D721Med (cell line): ENCODE data around the gene IGSF9.

ENCODE experiments used
- DNase-seq: peaks from one replicate; pipeline ENCODE4 v3.0.0; 2011; ENCODE audit warnings: low spot score; ENCODE audit not compliant: insufficient read length
- FAIRE-seq: peaks from 2 replicates; lab custom pipeline; 2011; peaks lifted over from hg19 to GRCh38; lab: Jason Lieb, UNC
- TF ChIP-seq, protein P1 (sequence below): IDR thresholded peaks from 2 replicates; pipeline ENCODE4 v1.5.1; 2012; ENCODE audit warnings: mild to moderate bottlenecking, control low read depth; ENCODE audit not compliant: insufficient read depth; ENCODE audit errors: missing control alignments

The IGSF9 gene

DNA sequence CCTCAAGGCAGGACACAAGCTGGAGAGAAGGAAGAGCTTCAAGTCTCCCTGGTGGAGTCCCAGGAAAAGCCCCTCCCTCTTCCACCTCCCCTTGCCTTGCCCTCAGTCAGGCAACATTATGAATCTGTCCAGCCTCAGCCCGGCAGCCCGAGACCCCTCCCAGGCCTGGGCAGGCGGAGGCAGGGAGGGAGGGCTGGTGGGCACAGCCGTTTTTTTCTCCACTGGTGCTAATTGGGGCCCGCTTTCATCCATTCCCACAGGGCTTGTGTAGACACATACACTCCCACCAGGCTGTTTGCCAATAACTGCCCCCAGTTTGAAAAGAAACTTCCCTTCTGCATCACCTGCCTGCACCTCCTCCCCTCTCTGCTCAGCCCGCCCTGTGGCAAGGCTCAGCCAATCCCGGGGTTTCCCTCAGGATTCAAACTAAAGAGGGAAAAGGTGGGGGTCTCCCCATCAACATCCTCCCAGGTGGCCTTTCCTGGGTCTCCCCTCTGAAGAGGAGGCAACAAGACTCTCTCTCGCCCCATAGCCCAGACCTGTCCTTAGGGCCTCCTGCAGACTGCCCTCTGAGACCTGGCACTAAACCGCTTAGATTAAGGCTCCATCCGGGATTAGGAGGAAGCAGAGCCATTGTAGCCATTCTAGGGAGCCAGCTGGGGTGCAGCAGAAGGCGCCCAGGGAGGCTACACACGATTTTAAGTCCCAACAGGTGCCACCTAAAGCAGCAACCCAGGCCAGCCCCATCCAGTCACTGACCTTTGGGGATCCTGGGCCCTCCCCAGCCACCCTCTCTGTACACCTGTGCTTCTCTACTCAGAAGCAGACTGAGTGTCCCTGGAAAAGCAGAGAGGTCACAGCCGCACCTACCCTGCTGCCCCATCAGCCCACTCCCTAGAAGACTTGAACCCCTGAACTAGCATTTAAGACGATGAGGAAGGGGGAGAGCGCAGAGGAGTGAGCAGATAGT lies 3.5 kb downstream of the IGSF9 start:
- FAIRE-seq (peak; percentile 91), DNase-seq (peak; percentile 95)
- TF ChIP-seq, protein P1, sequence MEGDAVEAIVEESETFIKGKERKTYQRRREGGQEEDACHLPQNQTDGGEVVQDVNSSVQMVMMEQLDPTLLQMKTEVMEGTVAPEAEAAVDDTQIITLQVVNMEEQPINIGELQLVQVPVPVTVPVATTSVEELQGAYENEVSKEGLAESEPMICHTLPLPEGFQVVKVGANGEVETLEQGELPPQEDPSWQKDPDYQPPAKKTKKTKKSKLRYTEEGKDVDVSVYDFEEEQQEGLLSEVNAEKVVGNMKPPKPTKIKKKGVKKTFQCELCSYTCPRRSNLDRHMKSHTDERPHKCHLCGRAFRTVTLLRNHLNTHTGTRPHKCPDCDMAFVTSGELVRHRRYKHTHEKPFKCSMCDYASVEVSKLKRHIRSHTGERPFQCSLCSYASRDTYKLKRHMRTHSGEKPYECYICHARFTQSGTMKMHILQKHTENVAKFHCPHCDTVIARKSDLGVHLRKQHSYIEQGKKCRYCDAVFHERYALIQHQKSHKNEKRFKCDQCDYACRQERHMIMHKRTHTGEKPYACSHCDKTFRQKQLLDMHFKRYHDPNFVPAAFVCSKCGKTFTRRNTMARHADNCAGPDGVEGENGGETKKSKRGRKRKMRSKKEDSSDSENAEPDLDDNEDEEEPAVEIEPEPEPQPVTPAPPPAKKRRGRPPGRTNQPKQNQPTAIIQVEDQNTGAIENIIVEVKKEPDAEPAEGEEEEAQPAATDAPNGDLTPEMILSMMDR, result no peak

DNA sequence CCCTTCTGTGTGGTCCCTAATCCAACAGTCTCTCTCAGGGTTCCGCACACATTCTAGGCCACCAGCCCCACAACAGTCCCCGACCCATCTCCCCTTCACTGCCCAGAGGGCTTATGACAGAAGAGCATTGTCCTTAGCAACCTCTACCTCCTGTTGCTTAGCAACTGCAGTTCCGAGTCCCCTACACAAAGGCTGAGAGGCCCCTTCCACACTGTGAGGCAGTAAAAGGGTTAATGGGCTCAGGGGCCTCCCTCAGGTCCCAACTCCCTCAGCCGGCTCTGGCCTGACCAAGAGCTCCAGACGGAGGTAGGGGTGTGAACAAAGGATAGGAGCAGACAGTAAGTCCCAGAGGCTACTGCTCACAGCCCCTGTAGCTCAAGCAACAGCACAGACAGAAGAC lies 4.3 kb downstream of the IGSF9 start:
- FAIRE-seq (no peak), DNase-seq (peak; percentile 27)
- TF ChIP-seq, protein P1, result no peak

DNA sequence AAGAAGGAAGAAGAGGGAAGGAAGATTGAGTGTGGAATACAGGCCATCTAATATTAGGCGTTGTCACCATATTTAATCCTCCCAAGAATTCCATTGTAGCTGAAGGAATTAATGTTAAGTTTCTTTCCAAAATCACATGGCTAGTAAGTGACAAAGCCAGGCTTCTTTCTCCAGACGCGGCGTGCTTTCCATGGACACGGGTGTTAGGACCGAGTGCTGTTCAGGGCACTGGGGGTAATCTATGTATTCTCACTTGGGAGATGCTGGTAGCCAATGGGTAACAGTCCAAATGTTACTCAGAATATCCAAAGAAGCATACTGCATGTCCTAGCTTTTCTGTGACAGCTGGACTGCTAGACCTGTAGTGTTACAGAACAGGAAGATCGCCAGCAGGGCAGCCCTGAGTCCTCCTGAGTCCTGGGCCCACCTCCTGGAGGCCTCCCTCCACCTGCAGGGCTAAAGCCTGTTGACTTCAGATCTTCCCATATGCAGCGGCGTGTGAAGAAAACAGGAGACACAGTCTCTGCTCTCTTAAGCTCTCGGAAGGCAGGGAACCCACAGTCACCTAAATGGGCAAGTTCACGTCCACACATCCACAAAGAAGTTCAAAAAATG lies 5.3 kb downstream of the IGSF9 start:
- no peak for DNase-seq
- peak; percentile 48 for FAIRE-seq
- TF ChIP-seq, protein P1, result no peak

DNA sequence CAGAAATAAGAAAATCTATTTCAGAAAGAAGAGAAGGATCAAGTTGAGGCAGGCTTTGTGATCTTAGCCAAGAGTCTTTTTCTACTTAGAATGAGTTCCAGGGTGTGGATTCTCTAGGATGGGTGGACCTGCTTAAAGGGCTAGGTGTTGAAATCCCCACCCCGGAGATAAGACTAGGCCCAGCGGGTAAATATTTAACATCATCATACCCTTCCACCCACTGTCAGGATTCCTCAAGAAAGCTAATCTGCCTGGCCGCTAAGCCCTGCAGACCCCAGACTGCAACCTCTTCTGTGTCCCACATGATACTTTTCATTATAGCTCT lies 5.8 kb downstream of the IGSF9 start:
- TF ChIP-seq, protein P1, result no peak
- FAIRE-seq (no peak), DNase-seq (no peak)

DNA sequence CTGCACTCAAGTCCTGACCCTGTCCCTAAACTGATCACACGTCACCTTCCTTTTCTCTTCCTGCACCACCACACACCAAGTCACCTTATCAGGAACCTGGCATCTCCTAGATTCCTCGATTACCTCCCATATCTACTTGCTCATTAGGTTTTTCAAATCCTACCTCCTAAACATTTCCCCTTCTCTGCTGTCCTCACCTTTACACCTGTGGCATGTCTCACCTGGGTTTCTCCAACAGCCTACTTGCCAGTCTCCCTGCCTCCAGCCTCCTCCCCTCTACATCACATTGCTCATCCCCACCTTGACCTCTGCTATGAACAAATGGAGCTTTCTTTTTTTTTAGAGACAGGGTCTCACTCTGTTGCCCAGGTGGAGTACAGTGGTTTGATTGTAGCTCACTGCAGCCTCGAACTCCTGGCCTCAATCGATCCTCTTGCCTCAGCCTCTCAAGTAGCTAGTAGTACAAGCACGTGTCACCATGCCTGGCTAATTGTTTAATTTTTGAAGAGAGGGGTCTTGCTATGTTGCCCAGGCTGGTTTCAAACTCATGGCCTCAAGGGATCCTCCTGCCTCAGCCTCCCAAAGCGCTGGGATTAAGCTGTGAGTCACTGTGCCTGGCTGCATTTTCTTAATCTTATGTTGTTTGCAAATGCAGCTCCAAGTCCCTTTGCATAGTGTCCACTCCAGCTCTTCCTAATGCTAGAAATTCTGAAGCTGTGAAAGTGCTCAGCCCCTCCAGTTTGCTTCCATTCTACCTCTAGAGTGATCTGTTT lies 6.3 kb downstream of the IGSF9 start:
- DNase-seq, result no peak
- TF ChIP-seq, protein P1, result no peak
- peak; percentile 85 for FAIRE-seq

DNA sequence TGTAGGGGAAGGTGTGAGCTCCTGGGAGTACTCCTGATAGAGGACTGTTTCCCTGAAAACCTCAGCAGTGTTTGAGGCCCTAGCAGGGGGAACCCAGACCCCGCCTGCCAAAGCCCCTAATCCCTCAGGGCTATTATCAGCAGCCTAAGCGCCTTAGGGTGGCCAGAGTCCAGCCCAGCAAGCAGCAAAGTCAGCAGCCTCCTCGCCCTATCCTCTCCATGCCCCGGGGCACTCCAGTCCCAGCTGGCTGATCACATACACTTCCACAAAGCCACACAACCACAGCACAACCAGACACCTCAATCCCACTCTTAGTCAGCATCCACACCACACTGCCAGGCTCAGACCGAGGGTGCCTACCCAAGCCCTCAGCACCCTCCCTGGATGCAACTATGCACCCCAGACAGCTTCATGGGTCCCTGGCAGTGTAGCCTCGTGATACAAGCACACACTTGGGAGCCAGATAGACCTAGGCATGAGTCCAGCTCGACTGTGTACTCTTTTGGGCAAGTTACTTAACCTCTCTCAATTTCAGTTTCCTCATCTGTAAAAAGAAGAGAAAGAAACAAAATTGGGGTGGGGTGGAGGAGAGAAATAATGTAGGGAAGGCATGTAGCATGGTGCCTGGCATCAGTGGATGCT lies 7.1 kb downstream of the IGSF9 start:
- DNase-seq (peak; percentile 92), FAIRE-seq (peak; percentile 63)
- TF ChIP-seq, protein P1, result no peak
